HG03159 (cell line): Measurements from ENCODE around the gene BAIAP2.

Source experiments
- ATAC-seq: cut with Tn5 transposase; IDR thresholded peaks from one replicate; pipeline ENCODE4 v1.9.1; 2021; ENCODE audit warnings: mild to moderate bottlenecking, moderate library complexity; ENCODE audit not compliant: unreplicated experiment

BAIAP2 gene

DNA sequence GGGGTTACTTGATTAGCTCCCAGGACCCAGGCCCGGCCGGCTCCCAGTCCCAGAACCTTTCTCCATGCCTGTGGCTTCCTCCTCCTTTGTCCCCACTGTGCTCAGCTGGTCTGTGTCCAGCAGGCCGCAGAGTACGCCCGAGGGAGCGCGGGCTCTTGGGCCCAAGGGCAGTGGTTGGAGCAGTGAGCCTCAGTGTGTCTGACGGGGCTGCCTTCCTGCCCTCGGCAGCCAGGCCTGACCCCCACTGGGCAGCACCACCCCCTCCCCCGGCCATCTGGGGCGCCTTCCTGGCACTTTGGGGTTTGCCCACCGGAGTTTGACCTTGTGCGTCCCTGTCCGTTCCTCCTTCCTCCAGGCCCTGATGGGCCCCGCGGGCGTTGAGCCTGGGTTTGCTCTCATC is 67.9 kb downstream of the BAIAP2 start:
- no peak for ATAC-seq

DNA sequence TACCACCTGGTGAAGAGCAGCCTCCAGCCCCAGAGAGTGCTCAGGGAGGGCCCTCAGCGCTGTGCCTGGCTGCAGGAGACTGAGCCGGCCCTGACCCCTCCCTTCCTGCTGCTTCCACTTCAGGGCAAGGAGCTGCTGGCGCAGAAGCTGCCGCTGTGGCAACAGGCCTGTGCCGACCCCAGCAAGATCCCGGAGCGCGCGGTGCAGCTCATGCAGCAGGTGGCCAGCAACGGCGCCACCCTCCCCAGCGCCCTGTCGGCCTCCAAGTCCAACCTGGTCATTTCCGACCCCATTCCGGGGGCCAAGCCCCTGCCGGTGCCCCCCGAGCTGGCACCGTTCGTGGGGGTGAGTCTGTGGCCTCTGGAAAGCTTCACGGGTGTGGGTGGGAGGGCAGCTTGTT is 68.4 kb downstream of the BAIAP2 start:
- no peak for ATAC-seq

DNA sequence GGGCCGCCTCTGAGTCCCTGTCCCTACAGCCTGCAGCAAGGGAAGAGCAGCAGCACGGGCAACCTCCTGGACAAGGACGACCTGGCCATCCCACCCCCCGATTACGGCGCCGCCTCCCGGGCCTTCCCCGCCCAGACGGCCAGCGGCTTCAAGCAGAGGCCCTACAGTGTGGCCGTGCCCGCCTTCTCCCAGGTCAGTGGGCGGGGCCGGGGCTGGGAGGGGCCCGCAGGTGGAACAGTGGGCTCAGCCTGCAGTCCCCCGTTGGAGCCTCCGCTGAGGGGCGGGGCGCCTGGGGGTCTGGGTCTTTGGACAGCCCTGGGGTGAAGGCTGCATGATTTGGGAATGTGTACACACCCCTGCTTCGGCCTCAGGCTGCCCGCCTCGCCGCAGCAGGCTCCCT is 71.8 kb downstream of the BAIAP2 start:
- no peak for ATAC-seq

DNA sequence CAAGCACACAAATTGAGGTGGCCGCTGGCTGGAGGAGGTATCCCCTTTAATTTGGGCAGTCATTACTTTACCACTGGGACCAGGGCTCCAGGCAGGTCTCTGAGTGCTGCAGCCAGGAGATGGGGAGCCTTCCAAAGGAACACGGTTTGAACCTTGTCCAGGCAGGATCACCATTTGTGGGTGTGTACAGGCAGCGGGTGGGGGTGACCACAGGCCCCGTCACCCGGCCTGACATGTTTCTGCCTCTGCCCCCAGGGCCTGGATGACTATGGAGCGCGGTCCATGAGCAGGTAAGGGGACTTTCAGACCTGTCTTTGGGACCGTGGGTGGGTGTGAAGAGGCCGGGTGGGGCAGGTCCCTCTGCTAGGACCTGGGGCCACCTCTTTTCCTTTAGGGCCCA is 73.3 kb downstream of the BAIAP2 start:
- ATAC-seq = no peak

DNA sequence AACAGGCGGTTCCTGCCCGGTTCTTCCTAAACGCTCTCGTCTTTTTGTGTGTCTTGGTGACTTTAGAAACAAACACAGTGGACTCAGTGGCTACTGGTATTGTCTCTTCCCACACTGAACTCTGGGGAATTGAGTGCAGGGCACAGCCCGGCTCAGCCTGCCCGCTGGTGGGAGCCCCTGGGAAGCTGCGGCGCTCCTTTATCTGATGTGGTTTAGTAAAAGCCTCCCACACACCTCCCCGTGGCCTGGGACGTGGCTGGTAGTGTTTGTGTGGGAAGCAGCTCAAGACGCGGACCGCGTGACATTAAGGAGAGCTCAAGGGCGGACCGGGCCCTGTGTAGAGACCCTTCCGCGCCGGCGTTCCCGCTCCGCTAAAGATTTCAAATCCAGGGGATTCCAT is 75.0 kb downstream of the BAIAP2 start:
- no peak for ATAC-seq

DNA sequence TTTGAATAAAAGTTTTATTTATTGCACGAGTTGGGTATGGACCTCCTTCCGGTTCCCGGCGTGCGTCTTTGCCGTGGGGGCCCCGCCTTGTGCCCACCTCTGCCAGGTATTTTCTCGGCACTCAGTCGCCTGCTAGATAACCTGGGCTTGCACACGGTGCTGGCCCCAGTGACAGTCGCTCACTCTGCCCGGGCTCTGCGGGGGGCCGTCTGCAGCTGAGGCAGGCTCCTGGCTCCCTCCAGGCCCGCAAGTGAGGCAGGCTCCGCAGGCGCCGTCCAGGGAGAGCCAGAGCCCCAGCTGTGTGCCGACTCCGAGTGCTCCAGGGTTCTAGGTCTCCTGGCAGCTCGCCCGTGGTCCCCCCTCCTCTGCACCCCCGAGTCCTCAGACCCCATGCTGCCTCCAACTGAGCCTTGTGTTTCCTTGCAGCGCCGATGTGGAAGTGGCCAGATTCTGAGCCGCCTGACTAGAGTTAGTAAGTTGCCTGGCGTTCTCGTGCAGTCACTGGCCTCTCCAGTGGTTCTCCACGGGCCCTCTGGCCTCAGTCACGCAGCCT is 75.6 kb downstream of the BAIAP2 start:
- no peak for ATAC-seq

DNA sequence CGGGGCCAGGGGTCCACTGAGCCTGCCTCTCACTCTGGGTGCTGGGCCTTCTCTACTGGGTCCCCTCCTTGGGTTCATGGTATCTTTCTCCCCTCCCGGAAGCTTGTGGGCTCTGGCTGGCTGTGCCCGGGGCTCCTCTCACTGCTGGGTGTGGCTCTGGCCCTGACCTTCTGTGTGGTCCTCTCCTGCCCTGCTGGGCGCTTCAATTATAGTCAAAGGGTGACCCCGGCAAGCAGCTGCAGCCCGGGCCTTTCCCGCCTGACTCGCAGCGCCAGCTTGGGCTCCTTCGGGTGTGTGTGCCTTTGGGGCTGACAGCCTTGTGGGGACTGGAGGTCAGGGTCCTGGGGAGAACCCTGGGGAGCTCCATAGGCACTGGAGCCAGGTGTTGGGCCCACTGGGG is 76.1 kb downstream of the BAIAP2 start:
- ATAC-seq = no peak

DNA sequence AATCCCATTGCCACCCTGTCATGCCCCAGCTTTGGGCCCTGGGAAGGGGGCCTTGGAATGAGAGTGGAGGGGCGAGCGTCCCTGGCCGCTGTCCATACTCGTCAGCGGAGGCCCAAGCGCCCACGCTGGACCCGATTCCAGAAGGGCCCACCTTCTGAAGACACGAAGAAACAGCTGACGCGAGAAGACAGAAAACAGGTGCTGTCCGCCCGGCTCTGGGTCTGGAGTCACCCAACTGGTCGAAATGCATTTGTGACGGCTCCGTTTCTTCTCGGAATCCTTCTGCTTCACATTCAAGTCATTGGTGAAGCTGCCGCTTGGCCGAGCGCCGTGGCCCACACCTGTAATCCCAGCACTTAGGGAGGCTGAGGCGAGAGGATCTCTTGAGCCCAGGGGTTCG is 77.5 kb downstream of the BAIAP2 start:
- no peak for ATAC-seq

DNA sequence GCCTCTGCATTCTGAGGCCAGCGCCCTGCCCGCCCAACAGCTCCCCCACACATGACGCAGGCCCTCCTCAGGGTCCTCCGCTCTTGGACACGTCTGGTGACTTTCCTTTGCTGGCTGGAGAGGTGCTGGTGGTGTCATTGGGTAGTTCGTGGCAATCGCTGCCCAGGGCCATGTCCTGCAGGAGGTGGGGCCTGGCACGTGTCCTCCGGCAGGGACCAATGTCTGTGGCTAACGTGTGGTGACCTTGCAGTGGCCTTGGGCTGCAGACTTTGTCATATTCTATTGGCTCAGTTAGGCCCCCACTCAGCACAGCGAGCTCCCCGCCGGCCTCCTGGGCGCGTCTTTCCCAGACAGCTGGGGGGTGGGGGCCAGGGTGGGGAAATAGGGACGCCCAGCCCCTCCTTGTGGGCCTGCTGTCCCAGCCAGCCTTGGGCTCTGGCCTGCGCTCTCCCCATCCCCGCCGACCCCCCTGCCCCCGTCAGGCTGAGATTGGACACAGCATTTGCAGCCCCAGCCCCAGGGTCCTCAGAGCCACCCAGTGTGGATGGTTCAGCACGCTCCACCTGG is 78.3 kb downstream of the BAIAP2 start:
- ATAC-seq = no peak

DNA sequence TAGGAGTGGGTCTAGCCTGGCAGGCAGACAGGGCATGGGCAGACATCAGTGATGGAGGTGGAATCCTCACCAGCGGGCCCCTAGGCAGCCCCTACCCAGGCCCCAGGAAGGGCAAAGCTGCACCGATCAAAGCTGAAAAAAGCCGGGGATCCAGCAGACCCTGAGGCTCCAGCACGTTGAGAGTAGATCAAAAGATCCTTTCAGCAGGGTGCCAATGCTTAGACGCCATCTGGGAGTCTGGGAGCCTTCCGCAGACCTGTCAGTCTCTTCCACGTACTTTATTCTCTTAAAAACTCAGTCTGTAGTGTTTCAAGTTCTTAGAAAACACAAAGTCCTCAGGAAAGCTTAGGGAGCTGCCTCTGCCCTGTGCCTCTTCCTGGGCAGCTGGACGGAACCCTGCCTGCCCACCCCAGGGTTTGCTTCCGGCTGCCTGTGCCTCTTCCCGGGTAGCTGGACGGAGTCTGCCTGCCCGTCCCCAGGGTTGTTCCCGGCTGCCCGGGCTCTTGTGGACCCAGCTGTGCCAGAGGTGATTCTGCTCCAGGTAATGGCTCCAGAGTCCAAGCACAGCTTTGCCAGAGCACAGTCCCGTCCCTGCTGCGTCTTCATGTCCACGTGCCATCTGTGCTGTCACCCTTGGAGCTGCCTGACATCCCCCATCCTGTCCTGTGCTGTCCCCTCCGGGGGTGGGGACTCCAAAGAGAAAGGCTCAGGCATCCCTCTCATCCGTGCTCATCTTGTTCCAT is 79.6 kb downstream of the BAIAP2 start:
- ATAC-seq = no peak

DNA sequence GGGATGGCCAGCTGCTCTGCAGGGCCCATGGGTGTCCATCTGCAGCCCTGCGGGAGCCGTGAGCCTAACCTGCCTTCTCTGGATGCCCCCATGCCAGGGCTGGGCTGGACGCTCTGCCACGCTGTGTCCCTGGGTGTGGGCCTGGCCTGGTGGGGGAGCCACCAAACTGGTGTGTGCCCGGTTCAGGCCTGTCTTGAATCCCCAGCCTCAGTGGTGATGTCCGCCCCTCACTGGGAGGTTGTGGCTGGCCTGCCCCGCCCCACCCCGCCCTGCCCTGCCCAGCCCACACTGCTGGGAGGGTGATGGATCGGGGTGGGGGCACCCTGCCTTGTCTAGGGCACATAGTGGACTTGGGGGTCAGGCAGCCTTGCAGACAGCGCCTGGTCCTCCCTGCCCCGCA is 80.3 kb downstream of the BAIAP2 start:
- no peak for ATAC-seq

DNA sequence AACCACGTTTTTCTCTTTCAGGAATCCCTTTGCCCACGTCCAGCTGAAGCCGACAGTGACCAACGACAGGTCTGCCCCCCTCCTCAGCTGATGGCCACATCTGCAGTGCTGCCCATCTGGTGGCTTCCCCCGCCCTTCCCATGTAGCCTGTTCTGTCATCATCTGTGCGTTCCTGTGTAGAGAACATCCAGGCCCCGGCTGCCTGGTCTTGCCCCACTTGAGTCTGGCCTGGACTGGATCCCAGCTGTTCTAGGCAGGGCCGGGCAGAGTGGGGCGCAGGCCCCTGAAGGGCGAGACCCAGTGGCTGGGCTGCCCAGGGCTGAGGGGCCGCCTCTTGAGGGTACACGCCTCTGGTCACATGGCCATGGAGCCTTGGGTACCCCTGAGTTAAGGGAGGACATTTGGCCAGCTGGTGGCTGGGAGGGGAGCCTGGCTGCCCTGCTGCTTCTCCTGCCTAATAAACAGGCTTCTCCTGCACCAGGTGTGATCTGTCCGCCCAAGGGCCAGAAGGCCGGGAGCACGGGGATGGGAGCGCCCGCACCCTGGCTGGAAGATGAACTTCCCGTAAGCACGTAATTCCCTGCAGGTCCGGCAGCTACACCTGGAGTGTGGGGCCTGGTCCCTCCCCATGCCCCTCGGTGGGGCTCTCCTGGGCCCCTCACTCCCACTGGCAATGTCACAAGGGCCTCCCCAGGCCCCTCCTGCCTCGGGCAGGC is 81.0 kb downstream of the BAIAP2 start:
- ATAC-seq = no peak

DNA sequence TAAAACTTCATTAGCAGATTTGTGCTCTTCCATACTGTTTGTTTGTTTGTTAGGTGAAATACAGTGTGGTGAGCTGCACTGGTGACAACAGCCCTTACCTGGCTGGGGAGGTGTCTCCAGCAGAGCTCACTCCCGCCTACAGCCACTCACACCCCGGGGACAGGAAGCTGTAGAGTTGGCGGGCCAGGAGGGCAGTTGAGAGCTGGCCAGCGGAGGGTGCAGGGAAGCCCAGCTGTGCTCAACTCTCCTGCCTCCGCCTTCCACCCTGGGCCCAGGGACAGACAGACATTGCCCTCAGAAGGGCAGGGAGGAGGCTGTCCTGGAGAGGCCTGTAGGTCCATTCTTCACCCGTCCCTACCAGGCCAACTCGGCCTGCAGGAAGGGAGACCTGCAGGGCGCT is 81.8 kb downstream of the BAIAP2 start:
- ATAC-seq = no peak

DNA sequence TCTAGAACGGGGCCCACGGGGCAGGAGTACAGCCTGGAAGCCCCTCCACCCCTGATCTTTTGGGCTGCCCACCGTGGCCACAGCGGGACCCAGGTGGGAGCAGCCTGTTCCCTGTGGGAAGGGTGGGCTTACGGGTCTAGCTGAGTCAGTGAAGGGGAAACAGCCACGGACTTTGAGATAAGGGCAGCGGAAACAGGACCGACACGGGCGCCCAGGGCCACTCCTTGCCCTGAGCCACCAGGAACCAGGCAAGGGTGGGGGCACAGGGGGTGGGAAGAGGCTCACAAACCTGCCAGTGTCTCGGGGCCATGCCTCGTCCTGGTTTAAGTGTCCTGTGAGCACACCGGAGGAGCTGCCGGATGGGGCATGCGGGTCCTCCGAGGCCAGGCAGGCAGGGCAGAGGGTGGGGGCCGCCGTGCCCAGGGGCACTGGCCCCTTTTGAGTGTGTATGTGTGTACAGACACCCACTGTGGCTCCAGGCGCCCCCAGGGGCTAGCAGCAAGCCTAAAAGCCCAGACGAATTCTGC is 82.8 kb downstream of the BAIAP2 start:
- no peak for ATAC-seq

DNA sequence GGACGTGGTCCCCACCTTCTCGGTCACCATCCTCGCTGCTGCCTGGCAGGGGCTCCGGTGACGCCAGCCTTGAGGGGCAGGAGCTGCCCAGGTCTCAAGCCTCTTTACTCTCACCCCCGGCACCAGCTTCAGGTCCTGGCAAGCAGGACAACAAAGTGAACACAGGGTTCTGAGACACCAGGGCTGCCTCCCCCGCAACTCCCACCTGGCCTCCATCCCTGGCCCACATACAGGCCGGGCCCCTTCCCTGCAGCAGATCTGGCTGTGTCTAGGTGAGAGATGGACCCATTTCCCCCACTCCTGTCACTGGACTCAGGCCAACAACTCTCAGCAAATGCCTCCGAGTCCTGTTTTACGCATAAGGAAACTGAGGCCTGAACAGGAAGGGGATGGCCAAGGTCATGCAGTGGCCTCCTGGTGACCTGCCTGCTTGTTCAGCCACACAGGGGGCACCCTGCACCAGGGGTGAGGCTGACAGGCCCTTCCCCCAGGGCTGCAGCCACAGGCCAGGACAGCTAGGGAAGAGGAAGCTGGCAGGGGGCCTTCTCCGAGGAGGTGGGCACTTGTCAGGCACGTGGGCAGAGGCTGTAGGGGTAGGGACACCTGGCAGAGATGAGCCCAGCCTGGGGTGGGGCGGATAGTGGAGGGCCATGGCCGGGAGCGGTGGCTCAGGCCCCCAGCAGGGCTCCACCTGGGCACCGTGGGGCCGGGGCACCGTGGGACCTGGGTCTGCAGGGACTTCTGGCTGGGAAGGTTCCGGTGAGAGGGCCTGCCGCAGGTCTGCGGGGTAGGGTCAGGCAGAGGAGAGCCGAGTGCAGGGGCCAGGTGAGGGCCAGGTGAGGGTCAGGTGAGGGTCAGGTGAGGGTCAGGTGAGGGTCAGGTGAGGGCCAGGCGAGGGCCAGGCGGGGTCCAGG is 83.6 kb downstream of the BAIAP2 start:
- ATAC-seq = no peak

DNA sequence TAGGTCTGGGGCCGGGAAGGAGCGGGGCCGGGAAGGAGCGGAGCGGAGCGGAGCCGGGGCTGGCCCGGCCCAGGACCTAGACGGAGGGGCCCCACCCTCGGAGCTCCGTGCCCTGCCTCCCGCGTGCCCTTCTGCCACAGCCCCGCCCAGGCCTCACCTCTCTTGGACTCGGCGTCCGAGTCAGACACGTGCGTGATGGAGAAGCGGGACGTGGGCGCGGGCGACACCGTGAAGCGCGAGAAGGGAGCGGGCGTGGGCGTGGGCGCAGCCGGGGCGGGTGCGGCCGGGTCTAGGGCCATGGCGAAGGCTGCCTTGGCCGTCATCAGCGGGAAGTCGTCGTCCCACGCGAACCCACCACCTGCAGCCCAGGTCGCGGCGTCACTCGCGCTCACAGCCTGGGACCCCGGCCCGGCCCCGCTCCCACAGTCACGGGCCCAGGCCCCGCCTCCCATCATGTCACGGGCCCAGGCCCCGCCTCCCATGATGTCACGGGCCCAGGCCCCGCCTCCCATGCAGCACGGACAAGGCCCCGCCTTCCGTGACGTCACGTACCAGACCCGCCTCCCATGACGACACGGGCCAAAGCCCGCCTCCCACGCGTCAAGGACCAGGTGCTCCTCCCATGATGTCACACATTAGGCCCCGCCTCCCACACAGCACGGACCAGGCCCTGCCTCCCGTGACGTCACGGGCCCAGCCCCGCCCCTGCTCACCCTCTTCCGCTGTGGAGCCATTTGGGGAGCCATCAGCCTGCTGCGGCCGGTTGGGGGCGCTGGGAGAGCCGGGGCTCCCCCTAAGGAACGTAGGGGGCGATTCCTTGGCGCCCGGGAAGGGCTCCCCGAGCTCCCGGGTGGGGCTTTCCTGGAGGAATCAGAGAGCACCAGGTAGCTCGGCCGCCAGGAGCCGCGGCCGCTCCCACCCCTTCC is 84.5 kb downstream of the BAIAP2 start:
- ATAC-seq = no peak

DNA sequence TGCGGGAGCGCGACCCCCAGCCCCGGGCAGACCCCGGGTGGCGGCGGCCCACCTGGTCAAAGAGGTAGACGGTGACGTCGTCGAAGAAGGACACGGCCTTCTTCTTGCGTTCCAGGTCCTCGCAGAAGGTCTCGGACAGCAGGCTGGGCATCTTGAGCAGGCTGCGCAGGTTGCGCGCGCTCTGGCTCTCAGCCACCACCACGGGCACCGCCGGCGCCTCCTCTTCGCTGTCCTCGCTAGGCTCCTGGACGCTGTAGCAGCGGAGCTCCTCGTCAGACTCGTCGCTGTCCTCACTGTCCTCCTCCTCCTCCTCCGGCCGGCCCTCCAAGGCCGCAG is 85.2 kb downstream of the BAIAP2 start:
- no peak for ATAC-seq

DNA sequence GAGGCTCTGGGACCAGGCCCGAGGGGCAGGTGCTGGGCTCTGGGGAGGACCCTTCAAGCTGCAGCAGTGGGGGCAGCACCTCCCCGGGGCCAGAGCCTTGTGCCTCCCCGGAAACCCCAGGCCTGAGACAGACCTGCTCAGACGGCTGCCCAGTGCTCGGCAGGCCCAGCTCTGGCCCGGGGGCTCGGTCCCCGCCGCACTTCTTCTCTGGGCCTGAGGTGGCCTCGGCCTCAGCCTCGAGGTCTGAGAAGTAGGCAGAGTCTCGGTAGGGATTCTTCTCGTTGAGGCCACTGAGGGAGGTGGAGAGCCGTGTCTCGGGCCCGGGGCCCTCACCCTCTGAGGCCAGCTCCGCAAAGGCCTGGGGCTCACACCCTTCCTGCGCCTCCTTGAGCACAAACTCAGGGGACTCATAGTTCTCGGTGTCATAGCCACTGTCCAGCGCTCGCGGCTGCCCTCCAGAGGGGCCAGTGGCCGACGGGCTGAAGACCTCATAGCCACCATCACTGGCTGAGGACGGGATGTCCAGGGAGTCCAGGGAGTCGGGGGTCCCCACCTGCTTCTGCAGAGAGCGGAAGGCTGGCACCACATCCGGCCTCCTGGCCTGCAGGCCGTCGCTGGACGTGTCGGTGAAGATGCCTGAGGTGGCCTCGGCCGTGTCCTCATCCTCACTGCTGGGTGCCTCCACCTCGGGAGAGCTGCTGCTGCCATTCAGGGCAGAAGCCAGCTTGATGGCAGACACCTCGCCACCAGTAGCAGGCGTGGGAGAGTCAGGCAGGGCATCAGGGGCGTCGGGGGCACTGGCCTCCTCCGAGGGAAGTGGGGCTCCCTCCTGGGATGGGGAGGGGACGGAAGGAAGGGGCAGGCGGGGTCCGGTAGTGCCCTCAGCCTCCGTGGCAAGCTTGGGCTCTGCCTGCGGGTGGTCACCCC is 86.0 kb downstream of the BAIAP2 start:
- ATAC-seq = no peak
